Measurements from ENCODE around the gene CCDC13.

Gene CCDC13

DNA sequence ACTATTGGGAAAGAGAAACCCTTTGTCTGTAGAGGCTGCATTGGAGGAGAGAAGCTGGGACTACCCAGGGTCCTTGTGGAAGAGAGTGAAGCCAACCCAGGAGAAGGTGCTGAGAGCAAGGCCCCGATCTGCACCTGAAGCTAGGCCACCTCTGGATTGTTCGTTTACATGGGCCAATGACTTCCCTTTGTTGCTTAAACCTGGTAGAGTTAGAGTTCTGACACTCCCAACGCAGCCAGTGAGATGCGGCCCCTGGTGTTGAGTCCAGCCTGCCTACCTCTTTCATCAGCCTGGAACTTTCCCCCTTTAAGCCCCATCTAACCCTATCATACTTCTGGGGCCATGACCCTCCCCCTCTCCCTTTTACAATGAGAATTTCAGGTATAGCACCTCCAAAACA lies 30.8 kb downstream of the CCDC13 start:
- intact Hi-C loops (cut with DNase I): no loop called here
- DNase-seq: peak in 6 of 42 donors; percentile 2 to 36 (median 22)

DNA sequence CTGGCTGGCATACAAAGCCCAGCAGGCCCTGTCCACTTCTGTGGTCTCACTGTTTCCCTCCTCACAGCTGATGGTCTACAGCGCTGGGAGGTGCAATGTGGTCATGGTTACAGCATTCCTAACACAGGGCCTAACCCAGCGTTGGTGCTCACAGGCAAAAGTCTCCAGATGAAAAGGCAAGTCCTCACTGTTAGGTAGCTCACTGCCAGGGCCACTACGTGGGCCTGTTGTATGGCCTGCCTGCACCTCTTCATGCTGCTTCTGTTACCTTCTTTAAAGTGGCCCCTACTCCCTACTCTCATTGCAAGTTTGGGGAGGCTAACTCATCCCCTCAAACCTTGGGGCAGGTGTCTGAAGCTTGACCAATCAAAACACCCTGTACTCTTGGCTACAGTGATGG lies 31.3 kb downstream of the CCDC13 start:
- intact Hi-C loops (cut with DNase I): no loop called here

DNA sequence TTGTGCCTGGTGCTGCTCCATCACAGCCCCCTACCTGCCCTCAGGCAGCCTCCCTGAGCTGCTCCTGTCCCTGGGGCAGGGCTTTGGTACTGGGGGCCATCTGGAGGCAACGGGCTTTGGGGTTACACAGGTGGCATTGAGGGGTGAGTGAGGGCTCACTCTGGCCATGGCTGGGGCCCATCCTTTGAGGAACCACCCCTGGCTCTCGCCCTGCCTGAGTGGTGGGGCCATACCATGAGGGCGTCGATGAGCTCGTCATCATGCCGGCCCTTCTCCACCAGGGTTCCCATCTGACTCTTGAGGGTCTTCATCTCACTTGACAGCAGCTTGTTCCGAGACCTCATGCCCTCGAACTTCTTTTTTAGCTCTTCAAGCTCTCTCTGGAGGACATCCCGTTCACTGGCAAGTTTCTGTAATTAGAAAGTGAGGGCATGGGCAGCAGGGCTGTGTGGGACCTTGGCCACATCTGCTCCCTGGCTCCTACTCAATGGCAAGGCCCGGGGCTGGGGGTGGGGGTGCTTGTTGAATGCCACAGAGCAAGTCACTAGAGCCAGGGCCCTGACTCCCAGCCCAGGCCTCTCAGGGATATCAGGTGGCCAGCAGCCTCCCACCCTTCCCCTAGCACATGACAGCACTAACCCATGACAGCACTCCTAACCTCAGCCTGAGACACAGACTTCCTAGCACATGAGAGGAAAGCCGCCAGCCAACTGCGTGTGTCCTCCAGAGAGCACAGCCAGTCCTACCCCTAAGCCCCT lies 33.5 kb downstream of the CCDC13 start:
- intact Hi-C loops (cut with DNase I): no loop called here
- DNase-seq: peak; percentile 74 to 98 (median 86)

More for the DNA sequence above, 31.3 kb downstream of the CCDC13 start:
- DNase-seq: peak in 6 of 42 donors; percentile 1 to 41 (median 20)

DNA sequence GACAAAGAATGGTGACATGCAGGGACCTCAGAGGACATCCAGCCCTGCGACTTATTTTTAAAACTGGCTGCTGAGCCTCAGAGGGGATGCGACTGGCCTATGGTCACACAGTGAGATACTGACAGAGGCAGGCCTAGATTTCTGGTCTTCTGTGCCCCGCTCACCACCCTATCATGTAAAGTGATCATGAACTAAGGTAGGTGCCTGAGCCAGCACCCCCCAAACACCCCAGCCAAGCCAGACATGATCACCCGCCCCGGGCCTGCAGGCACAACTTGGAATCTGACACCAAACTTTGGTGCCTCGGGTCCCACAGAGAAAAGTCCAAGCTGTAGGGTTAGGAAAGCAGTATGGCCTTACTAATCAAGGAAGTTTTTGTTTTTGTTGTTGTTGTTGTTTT lies 36.5 kb downstream of the CCDC13 start:
- DNase-seq: no peak

DNA sequence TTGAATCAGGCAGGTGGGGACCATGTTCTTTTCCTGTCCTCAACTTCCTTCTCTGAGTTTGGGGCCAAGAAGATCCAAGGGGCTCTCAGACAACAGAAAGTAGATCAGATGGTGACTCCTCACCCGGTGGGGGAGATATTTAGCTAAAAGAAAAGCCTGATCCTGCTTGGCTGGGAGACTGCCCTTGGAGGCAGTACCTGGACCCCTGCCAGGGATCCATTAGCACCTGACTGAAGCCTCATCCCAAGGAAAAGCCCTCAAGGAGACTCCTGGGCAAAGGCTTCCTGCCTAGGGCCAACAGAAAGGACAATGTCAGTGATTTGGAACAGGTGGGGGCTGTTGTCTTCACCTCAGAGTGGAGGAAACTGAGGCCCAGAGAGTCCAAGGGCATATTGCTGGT lies 37.0 kb downstream of the CCDC13 start:
- peak in 2 of 42 donors; percentile 4 to 41 for DNase-seq
- intact Hi-C loops (cut with DNase I): no loop called here

More for the DNA sequence above, 36.5 kb downstream of the CCDC13 start:
- intact Hi-C loops (cut with DNase I): no loop called here

DNA sequence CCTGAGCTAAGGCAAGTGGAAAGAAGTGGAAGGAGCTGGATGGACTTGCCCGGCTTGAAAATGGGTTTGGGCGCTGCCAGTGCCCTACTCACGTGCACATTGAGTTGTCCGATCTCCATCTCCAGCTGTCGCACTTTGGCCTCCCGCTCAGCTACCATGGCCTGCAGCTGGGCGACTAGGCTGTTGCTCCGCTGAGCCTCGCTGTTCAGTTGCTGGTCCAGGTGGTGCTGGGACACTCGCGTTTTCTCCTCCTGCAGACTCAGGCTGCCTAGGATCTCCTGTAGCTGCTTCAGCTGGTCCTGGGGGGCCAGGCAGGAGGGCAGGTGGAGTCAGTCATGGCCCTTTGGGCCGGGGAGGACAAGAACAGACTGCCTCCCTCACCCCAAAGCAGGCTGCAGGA lies 37.4 kb downstream of the CCDC13 start:
- peak in 4 of 42 donors; percentile 2 to 39 (median 19) for DNase-seq

DNA sequence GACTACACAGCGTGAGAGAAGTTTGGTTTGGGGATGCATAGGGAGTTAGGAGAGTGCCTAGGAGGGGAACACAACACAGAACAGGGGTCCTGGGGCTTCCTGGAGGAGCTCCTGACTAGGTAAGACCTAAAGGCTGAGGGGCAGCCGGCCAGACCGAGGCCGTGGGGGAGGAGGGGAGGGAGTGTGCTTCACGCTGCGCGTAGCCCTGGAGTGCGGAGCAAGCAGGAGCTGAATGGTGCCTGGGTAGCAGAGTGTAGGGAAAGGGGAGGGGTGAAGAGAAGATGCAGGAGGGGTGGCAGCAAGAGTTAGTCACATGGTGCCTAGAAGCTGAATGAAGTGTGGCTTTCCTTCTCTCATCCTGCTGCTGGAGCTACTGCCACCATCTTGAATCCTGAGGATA lies 38.0 kb downstream of the CCDC13 start:
- DNase-seq: peak in 3 of 42 donors; percentile 10 to 36 (median 27)
- intact Hi-C loops (cut with DNase I): no loop called here

More for the DNA sequence above, 37.4 kb downstream of the CCDC13 start:
- intact Hi-C loops (cut with DNase I): no loop called here

DNA sequence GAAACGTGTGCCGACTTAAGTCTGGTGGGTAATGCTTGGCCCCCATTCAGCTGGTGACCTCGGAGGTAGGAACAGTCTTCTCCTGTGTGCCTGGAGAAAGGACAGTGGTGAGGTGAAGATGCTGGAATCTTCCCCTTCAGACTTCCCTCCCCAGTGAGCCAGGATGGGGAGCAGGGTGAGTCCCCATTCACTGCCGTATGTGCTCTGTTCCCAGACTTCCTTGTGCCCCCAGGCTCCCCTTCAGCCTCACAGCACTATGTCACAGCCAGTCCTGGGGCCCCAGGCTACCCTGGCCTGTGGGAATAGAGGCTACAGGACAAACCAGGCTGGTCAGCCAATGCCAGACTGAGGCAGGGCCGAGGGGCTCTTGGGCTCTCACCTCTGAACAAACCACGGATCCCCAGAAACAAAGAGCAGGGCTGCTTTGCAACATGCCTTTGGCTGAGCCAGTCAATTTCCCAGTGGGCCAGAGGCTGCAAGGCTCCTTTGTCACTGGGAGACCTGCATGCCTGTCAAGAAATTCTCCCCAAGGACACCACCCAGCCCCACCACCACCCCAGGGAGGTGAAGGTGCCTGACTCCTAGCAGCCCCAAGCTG lies 38.7 kb downstream of the CCDC13 start:
- peak in 6 of 42 donors; percentile 11 to 63 (median 32) for DNase-seq
- intact Hi-C loops (cut with DNase I): no loop called here

DNA sequence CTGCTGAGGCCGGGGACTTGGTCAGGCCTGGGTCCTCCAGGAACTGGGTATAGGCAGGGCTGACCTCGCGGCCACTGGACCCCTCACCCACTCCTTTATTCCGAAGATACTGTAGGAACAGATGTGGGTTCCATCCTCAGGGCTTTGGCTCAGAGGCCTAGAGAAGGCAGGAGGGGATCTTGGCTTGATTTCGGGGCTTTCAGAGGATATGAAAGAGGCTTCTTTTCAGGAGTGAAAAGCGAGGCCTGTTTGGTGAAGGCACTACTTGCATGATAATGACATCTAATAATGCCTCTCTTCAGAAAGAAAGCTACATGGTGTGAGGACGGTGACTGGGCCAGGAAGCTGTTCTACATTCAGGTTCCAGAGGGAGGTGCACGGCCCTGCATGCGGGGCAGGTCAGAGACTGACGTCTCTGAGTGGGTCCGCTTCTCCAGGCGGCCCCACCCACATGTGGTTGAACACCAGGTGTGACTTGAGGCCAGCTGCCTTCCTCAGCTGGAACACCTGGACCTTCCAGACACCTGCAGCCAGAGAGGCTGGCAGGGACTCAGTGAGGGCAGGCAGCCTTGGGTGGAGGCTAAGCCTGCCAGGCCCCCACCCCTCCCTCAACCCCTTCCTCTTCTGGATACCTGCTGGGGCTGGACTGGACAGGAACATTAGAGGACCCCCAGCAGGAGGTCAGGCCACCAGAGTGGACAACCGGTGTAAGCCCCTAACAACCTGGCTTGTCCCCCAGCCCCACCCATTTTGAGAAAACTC lies 39.4 kb downstream of the CCDC13 start:
- intact Hi-C loops (cut with DNase I): no loop called here
- peak in 38 of 42 donors; percentile 51 to 94 (median 79) for DNase-seq

DNA sequence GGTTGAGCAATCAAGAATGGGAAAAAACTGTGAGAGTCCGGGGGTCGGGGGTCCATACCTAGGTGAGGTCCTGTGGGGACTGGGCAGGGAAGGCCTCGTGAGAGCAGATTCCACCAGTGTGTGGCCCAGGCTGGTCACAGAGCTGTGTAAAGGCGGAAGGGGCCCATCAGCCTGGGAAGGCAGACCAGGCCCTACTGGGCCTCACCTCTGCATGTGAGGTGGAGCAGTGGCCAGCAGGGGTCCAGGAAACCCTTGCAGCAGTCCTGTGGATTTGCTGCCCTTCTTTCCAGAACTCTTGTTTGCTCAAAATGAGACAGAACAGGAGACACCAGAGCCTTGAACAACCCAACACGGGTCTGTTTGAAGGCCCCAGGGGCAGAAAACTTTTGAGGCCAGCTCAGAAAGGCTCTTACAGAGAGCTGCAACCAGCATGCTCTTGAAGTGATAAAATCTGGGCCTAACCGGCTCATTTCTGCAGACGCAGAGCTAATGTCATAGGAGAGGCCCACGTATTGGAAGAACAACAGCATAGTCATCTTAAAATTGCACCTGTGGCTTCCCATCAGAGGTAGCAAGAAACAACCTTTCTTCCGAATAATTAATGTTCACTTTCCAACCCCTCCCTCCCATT lies 40.1 kb downstream of the CCDC13 start:
- intact Hi-C loops (cut with DNase I): no loop called here
- DNase-seq: peak in 8 of 42 donors; percentile 14 to 63 (median 27)

DNA sequence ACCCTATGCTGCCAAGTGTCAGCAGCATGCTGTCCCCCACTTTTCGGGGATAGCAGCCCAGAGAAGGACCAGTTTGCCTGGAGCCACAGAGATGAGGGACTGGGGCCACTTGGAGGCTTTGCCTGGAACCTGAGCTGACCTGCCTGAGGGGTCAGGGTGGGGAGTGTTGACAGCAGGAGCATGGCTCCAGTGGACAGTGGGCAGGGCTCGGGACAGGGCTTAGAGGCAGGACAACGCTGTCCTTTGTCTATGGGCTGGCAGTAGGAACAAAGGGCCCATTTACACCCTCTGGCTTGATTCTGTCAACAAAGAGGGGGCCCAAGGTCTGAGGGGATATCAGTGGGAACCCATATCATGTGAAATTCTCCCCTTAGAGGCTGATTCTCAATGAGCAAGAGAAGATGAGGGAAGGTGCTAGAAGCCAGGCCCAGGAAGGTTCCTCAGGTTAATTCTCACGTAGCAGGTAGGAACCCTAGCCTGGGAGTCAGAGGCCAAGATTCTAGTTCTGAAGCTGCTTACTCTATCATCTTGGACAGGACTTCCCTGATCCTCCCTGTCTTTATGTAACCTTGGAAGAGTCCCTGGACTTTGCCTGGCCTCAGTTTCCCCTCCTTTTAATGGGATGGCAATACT lies 40.7 kb downstream of the CCDC13 start:
- intact Hi-C loops (cut with DNase I): no loop called here
- DNase-seq: peak; percentile 79 to 98 (median 92)

DNA sequence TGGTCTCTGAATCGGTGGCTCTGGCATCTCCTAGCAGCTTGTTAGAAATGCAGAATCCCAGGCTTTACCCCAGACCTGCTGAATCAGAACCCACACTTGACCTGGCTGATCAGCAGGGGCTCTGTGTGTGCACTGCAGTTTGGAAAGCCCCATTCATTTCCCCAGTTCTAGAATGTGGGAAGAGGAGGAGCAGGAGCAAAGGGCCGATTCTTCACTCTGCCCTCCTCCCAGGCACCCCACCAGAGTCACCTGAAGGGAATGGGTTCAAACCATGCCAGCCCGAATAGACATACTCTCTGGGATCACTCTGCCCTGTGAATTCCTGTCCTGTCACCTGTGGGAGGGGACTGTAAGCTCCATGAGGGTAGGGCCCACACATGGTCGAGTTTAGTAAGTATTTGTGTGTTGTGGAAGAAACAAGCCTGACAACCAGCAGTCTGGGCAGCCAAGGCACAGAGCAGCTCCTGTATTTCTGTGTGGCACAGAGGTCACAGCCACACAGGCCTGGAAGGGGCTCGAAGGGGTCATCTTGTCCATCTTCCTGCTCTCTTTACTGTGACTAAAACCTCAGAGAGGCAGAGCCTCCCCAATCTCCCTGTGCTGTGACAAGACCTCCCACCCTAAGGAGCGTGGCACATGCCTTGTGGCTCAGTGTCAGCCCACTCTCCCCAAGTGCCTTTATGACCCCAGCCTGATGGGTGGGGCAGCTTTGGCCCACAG lies 41.4 kb downstream of the CCDC13 start:
- intact Hi-C loops (cut with DNase I): no loop called here
- DNase-seq: peak in 10 of 42 donors; percentile 1 to 40 (median 12)

DNA sequence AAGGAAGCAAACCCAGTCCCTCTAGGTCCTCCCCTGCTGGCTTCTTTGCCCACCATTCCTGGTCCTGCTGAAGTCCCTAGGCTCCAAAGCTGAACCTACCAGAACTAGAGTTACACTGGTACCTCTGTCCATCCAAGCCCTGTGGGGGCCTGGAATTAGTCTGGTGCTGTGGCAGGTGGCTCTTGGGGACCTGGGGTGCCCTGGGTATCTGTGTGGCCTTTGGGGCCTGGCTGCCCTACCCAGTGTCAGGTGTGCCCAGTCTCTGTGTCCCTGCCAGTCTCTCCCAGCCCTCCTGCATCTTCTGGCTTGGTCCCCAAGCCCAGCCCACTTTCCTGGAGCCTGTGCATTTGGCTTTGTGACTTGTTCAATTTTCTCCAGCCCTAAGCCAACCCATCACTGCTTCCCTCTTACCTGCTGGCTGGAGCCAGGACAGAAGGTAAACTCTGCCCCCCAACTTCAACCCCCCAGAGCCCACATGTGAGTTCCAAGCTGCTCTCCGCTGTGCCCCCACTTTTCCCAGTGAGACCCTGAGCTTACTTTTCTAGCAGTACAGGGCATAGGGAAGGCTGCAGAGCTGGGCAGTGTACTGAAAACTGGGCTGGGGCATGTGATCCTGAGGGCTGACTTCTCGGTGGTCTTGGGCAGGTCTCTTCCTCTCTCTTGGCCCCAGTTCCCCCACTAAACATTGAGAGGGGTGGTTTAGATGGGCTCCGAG lies 42.2 kb downstream of the CCDC13 start:
- intact Hi-C loops (cut with DNase I): no loop called here
- peak in 11 of 42 donors; percentile 1 to 42 (median 17) for DNase-seq

DNA sequence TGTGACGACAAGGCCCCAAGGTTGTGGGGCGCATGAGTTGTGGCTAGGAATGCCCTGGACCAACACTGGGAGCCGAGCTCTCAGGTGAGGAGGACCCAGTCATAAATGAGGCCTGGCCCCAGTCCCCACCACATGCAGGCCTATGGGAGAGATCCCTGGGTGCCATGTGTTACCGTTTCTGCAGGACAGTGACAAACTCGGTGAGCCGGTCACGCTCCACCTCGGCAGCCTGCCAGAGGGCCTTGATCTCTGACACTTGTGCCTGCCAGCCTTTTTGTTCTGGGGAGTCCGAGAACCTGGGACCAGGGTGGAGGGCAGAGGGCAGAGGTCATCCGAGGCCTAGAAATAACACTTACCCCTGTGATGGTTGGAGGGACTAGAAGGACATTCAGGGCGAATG lies 42.8 kb downstream of the CCDC13 start:
- intact Hi-C loops (cut with DNase I): no loop called here
- DNase-seq: peak in 8 of 42 donors; percentile 1 to 42 (median 17)

DNA sequence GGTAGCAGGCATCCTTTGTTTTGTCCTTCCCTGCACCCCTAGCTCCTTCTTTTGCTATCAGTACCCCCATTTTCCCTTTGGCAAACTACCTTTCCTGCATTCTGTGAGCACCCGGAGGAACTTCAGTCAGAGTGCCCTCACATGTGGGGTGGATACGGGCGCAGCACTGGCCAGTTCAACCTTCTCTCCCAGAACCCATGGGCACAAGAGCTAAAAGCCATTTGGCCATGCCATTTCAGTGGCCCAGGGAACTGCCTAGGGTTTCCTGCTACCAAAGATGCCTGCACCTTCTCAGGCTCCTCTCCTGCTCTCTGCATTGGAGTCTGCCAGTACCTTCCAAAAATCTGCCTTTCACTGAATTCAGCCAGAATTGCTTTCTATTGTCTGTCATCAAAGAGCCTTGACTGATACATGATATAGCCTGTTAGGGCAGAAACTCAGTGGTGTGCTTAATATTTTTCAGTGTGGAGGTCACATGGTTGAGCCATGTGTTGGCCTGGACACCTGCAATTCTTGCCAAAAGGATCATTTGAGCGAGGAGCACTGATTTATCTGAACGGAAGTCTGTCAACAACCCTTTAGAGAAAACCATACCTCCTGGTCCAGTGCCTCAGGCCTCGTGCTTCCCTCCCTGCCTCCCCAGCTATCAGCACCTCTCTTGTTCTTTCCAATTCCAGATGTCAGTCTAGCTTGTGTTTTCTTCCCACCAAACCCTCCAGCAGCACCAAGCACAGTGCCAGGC lies 43.5 kb downstream of the CCDC13 start:
- peak in 15 of 42 donors; percentile 1 to 49 (median 15) for DNase-seq

DNA sequence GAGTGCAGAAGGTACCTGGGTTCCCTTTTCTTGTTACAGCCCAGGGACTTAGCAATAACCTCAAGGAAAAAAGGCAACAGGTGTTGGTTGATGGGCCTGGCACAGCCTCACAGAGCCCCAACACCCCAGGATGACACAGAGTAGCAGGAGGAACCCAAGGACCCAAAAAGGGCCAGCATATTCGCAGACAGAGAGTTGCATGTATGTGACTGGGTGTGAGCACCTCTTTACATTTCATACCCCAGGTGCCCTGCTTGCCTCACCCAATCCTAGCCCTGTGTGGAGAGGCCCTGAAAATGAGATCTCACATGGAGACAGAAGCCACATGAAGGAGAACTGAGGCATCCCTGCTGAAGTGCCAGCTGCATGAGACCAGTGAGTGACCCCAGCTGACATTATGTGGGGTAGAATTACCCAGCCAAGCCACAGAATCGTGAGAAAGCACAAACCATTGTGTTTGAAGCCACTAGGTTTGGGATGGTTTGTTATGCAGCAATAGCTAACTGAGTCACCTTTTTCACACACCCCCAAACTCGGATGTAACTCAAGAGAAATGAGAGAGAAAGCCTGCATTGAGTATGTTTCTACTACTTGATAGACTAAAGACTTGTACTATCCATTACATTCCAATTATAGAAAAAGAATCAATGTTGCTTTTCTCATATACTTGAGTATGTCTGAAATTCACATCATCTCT lies 44.2 kb downstream of the CCDC13 start:
- peak in 15 of 42 donors; percentile 1 to 42 (median 15) for DNase-seq
- intact Hi-C loops (cut with DNase I): no loop called here

More for the DNA sequence above, 43.5 kb downstream of the CCDC13 start:
- intact Hi-C loops (cut with DNase I): no loop called here

Data from head of caudate nucleus (tissue), 42 donors.